Endothelial cell of umbilical vein (primary cell): Measurements from ENCODE around the gene MYO5B.
"Not testable (repeated sequence)": the region's sequence is repeated elsewhere in the genome, so short reads cannot be mapped to it uniquely, and the experiment has no call there.

Experiments
- EZH2 ChIP-seq: IDR thresholded peaks from 2 replicates; pipeline ENCODE4 v1.6.1; 2012; ENCODE audit warnings: borderline replicate concordance, low read depth, mild to moderate bottlenecking, moderate library complexity, low read length, inconsistent platforms; ENCODE audit not compliant: severe bottlenecking
- FOS ChIP-seq: IDR thresholded peaks from 2 replicates; pipeline ENCODE4 v1.6.1; 2011; ENCODE audit warnings: mild to moderate bottlenecking, low read length, moderate library complexity, borderline replicate concordance; ENCODE audit not compliant: insufficient read depth
- GATA2 ChIP-seq: IDR thresholded peaks from 2 replicates; pipeline ENCODE4 v1.7.0; 2011; ENCODE audit warnings: low read depth, mild to moderate bottlenecking, moderate library complexity, mixed read lengths, low read length; ENCODE audit not compliant: insufficient read length, insufficient read depth
- POLR2A ChIP-seq: IDR thresholded peaks from 2 replicates; pipeline ENCODE4 v1.6.1; 2012; ENCODE audit warnings: low read depth, mild to moderate bottlenecking, control low read depth, low read length
- POLR2AphosphoS5 ChIP-seq: IDR thresholded peaks from 2 replicates; pipeline ENCODE4 v1.6.1; 2012; ENCODE audit warnings: low read depth, mild to moderate bottlenecking, control low read depth, low read length, moderate library complexity; ENCODE audit not compliant: insufficient read depth
- TF ChIP-seq, protein P1 (sequence below), 2 donors: IDR thresholded peaks; 1 replicate in 1 of 2; 2 replicates in 1 of 2; pipeline ENCODE4 v1.5.1; 2011; ENCODE audit warnings: low read length in 2 of 2, mild to moderate bottlenecking in 2 of 2, moderate library complexity in 2 of 2, control low read depth in 1 of 2, inconsistent platforms in 1 of 2, low read depth in 1 of 2; ENCODE audit not compliant: insufficient read depth in 1 of 2; ENCODE audit errors: extremely low read depth in 1 of 2
- TF ChIP-seq, protein P2 (sequence below): IDR thresholded peaks from 2 replicates; pipeline ENCODE4 v1.6.1; 2011; ENCODE audit not compliant: insufficient read depth, insufficient read length

DNA sequence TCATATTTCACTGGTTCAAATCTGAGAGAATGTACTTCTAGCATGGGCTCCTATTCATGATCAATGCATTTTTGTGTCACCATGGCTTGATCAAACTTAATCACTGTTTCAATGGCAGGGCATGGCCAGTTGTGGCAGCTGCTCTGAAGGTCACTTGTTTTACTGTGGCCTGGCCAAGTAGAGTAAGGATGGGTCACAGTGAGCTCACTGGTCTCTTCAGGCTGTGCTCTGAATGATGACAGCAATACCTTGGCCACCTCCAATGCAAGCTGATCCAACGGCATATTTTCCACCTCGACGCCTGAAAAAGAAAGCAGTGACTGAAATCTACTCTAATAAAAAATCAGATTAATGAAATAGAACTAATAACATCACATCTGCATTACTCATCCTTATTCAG is 411.3 kb downstream of the MYO5B start:
- TF ChIP-seq, protein P1, sequence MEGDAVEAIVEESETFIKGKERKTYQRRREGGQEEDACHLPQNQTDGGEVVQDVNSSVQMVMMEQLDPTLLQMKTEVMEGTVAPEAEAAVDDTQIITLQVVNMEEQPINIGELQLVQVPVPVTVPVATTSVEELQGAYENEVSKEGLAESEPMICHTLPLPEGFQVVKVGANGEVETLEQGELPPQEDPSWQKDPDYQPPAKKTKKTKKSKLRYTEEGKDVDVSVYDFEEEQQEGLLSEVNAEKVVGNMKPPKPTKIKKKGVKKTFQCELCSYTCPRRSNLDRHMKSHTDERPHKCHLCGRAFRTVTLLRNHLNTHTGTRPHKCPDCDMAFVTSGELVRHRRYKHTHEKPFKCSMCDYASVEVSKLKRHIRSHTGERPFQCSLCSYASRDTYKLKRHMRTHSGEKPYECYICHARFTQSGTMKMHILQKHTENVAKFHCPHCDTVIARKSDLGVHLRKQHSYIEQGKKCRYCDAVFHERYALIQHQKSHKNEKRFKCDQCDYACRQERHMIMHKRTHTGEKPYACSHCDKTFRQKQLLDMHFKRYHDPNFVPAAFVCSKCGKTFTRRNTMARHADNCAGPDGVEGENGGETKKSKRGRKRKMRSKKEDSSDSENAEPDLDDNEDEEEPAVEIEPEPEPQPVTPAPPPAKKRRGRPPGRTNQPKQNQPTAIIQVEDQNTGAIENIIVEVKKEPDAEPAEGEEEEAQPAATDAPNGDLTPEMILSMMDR (IDR thresholded peaks at IDR 0.05; ENCODE audit: extremely low read depth in 1 of 2, insufficient read depth in 1 of 2, low read depth in 1 of 2, low read length in 2 of 2), result not testable (repeated sequence)
- not testable (repeated sequence) for TF ChIP-seq POLR2A, GATA2, FOS, EZH2, POLR2AphosphoS5
- TF ChIP-seq, protein P2, sequence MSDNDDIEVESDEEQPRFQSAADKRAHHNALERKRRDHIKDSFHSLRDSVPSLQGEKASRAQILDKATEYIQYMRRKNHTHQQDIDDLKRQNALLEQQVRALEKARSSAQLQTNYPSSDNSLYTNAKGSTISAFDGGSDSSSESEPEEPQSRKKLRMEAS, result not testable (repeated sequence)
